HepG2 (cell line): ENCODE results near the gene ACBD6. TPM values are rescaled to one million over a fixed set of nuclear protein-coding genes. Genes with fewer than 3 reads are reported as not detected.

ENCODE experiments used
- ARID2 ChIP-seq: sonication (generic); formaldehyde crosslinking; IDR thresholded peaks from 2 replicates; pipeline ENCODE4 v1.8.1; 2022; ENCODE audit warnings: mild to moderate bottlenecking, missing genetic modification reagents, borderline replicate concordance
- BHLHE40 ChIP-seq: IDR thresholded peaks from 2 replicates; pipeline ENCODE4 v1.6.1; 2011; ENCODE audit warnings: low read length, improper control_type of control experiment
- CSRNP1 ChIP-seq: sonication (generic); formaldehyde crosslinking; IDR thresholded peaks from 2 replicates; pipeline ENCODE4 v1.8.1; 2023; ENCODE audit warnings: mild to moderate bottlenecking, missing genetic modification reagents
- FOXA1 ChIP-seq, 2 experiments: fragments of 450-650 bp in 1 of 2; sonication (generic) in 1 of 2; formaldehyde crosslinking in 1 of 2; IDR thresholded peaks; 2 replicates each; pipeline versions ENCODE4 v1.4.0 to v1.6.1; 2016 to 2020; ENCODE audit warnings: missing genetic modification reagents in 1 of 2
- GABPB1 ChIP-seq: IDR thresholded peaks from 2 replicates; pipeline ENCODE4 v1.6.1; 2016; ENCODE audit warnings: mild to moderate bottlenecking, missing genetic modification reagents, moderate library complexity, missing compliant biosample characterization
- KLF13 ChIP-seq: sonication (generic); formaldehyde crosslinking; IDR thresholded peaks from 2 replicates; pipeline ENCODE4 v1.4.0; 2020; ENCODE audit warnings: mild to moderate bottlenecking, missing genetic modification reagents
- PBX2 ChIP-seq: IDR thresholded peaks from 2 replicates; pipeline ENCODE4 v1.6.1; 2016; ENCODE audit warnings: control low read depth
- PHF8 ChIP-seq: sonication (generic); formaldehyde crosslinking; IDR thresholded peaks from 2 replicates; pipeline ENCODE4 v1.5.0; 2020; ENCODE audit warnings: missing genetic modification reagents
- THAP7 ChIP-seq: sonication (generic); formaldehyde crosslinking; IDR thresholded peaks from 2 replicates; pipeline ENCODE4 v1.8.1; 2023; ENCODE audit warnings: mild to moderate bottlenecking, missing genetic modification reagents
- ZMYM4 ChIP-seq: sonication (generic); formaldehyde crosslinking; IDR thresholded peaks from 2 replicates; pipeline ENCODE4 v1.8.1; 2023; ENCODE audit warnings: mild to moderate bottlenecking, missing genetic modification reagents
- ZNF337 ChIP-seq: sonication (generic); formaldehyde crosslinking; IDR thresholded peaks from 2 replicates; pipeline ENCODE4 v1.5.1; 2020; ENCODE audit warnings: missing genetic modification reagents, low read depth, mild to moderate bottlenecking, borderline replicate concordance
- ZZZ3 ChIP-seq: sonication (generic); formaldehyde crosslinking; IDR thresholded peaks from 2 replicates; pipeline ENCODE4 v1.4.0; 2020; ENCODE audit warnings: missing genetic modification reagents, mild to moderate bottlenecking, borderline replicate concordance
- polyA plus RNA-seq, 8 experiments: library from polyadenylated mRNA; depleted of rRNA in 3 of 8; stranded (reverse) in 7 of 8; unstranded in 1 of 8; fragments of >200 nt; fragmentation: Illumina TruSeq in 4 of 8; extraction: Trizol in 4 of 8; gene quantifications; 2 replicates each; pipeline versions ENCODE4 v1.2.1 to v1.2.3, GENCODE V29; 2011 to 2016; ENCODE audit warnings: low read depth in 4 of 8, missing spikeins in 1 of 8, mixed read lengths in 1 of 8; ENCODE audit not compliant: insufficient read depth in 1 of 8
- total RNA-seq, 5 experiments: library from RNA; depleted of rRNA; stranded (reverse); fragments of >200 nt; fragmentation: Illumina TruSeq; extraction: Trizol; gene quantifications; 2 replicates each; pipeline ENCODE4 v1.2.3, GENCODE V29; 2016; ENCODE audit warnings: low read depth in 1 of 5
- TF ChIP-seq, protein P1 (sequence below): sonication (generic); formaldehyde crosslinking; IDR thresholded peaks from 2 replicates; pipeline ENCODE4 v1.4.0; 2020; ENCODE audit warnings: missing genetic modification reagents
- TF ChIP-seq, protein P2 (sequence below): sonication (generic); formaldehyde crosslinking; IDR thresholded peaks from 2 replicates; pipeline ENCODE4 v1.4.0; 2020; ENCODE audit warnings: missing genetic modification reagents
- TF ChIP-seq, protein P3 (sequence below): sonication (generic); formaldehyde crosslinking; IDR thresholded peaks from 2 replicates; pipeline ENCODE4 v1.9.0; 2022; ENCODE audit warnings: low read depth, missing genetic modification reagents
- TF ChIP-seq, protein P4 (sequence below): sonication (generic); formaldehyde crosslinking; IDR thresholded peaks from 2 replicates; pipeline ENCODE4 v1.4.0; 2020; ENCODE audit warnings: missing genetic modification reagents, borderline replicate concordance

ACBD6 gene
- total and polyA plus RNA-seq, 2 of the 13 experiments (the other 11 are each of a cell fraction or from before 2014, with no cell fraction given) = 33.5 to 47.2 TPM

- TF ChIP-seq, protein P1, sequence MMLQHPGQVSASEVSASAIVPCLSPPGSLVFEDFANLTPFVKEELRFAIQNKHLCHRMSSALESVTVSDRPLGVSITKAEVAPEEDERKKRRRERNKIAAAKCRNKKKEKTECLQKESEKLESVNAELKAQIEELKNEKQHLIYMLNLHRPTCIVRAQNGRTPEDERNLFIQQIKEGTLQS = no peak; the same call in none of the 2 replicates
- TF ChIP-seq FOXA1 (IDR thresholded peaks at IDR 0.05) (no peak), FOXA1 (CRISPR knock-in tag; IDR thresholded peaks at IDR 0.05) (no peak), GABPB1 (CRISPR knock-in tag) (peak; percentile 89), KLF13 (peak; percentile 43; the same call in 1 of the 2 replicates), ZMYM4 (peak; percentile 96), PHF8 (CRISPR knock-in tag) (peak; percentile 98), BHLHE40 (peak; percentile 89), THAP7 (CRISPR knock-in tag) (peak; percentile 73; the same call in 1 of the 2 replicates), PBX2 (no peak; the same call in 1 of the 2 replicates), ZNF337 (CRISPR knock-in tag) (no peak), CSRNP1 (CRISPR knock-in tag) (peak; percentile 80), ZZZ3 (CRISPR knock-in tag) (peak; percentile 83), ARID2 (0 out of 2 replicates have a peak, but pooled peaks have one; percentile 33)
- TF ChIP-seq, protein P2, sequence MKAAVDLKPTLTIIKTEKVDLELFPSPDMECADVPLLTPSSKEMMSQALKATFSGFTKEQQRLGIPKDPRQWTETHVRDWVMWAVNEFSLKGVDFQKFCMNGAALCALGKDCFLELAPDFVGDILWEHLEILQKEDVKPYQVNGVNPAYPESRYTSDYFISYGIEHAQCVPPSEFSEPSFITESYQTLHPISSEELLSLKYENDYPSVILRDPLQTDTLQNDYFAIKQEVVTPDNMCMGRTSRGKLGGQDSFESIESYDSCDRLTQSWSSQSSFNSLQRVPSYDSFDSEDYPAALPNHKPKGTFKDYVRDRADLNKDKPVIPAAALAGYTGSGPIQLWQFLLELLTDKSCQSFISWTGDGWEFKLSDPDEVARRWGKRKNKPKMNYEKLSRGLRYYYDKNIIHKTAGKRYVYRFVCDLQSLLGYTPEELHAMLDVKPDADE (CRISPR knock-in tag) = peak; percentile 91
- TF ChIP-seq, protein P3, sequence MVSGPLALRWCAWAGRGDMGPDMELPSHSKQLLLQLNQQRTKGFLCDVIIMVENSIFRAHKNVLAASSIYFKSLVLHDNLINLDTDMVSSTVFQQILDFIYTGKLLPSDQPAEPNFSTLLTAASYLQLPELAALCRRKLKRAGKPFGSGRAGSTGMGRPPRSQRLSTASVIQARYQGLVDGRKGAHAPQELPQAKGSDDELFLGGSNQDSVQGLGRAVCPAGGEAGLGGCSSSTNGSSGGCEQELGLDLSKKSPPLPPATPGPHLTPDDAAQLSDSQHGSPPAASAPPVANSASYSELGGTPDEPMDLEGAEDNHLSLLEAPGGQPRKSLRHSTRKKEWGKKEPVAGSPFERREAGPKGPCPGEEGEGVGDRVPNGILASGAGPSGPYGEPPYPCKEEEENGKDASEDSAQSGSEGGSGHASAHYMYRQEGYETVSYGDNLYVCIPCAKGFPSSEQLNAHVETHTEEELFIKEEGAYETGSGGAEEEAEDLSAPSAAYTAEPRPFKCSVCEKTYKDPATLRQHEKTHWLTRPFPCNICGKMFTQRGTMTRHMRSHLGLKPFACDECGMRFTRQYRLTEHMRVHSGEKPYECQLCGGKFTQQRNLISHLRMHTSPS (CRISPR knock-in tag) = peak; percentile 59; the same call in 1 of the 2 replicates
- TF ChIP-seq, protein P4, sequence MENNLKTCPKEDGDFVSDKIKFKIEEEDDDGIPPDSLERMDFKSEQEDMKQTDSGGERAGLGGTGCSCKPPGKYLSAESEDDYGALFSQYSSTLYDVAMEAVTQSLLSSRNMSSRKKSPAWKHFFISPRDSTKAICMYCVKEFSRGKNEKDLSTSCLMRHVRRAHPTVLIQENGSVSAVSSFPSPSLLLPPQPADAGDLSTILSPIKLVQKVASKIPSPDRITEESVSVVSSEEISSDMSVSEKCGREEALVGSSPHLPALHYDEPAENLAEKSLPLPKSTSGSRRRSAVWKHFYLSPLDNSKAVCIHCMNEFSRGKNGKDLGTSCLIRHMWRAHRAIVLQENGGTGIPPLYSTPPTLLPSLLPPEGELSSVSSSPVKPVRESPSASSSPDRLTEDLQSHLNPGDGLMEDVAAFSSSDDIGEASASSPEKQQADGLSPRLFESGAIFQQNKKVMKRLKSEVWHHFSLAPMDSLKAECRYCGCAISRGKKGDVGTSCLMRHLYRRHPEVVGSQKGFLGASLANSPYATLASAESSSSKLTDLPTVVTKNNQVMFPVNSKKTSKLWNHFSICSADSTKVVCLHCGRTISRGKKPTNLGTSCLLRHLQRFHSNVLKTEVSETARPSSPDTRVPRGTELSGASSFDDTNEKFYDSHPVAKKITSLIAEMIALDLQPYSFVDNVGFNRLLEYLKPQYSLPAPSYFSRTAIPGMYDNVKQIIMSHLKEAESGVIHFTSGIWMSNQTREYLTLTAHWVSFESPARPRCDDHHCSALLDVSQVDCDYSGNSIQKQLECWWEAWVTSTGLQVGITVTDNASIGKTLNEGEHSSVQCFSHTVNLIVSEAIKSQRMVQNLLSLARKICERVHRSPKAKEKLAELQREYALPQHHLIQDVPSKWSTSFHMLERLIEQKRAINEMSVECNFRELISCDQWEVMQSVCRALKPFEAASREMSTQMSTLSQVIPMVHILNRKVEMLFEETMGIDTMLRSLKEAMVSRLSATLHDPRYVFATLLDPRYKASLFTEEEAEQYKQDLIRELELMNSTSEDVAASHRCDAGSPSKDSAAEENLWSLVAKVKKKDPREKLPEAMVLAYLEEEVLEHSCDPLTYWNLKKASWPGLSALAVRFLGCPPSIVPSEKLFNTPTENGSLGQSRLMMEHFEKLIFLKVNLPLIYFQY (CRISPR knock-in tag) = peak; percentile 84; the same call in 1 of the 2 replicates
Observed at GRCh38 chr1:180502361-180503279, at the start of gene ACBD6 (continued).
